Calu3 (cell line): ENCODE results near the gene ADARB1. TPM values are rescaled to one million over a fixed set of nuclear protein-coding genes. Genes with fewer than 3 reads are reported as not detected.

Source experiments
- BruUV-seq: library from RNA; stranded (reverse); fragments of 400-500 nt; replicated peaks from 2 replicates; lab custom pipeline; 2021; lab: Mats Ljungman, UMichigan
- CTCF ChIA-PET: fragments of 300-600 bp; sonication (Branson Sonifier 250); formaldehyde crosslinking; loops from one replicate; lab custom pipeline; 2022; ENCODE audit warnings: antibody characterized with exemption; lab: Charles Lee
- DNase-seq: peaks from one replicate; pipeline ENCODE4 v3.0.0; 2022
- H3K27ac Mint-ChIP-seq: one replicate; pipeline ENCODE4 v1.8.0; 2022; ENCODE audit warnings: mixed read lengths; ENCODE audit not compliant: unreplicated experiment
- H3K27me3 Mint-ChIP-seq: one replicate; pipeline ENCODE4 v1.8.0; 2022; ENCODE audit warnings: mixed read lengths; ENCODE audit not compliant: unreplicated experiment
- H3K36me3 Mint-ChIP-seq: one replicate; pipeline ENCODE4 v1.8.0; 2022; ENCODE audit warnings: mild to moderate bottlenecking, moderate library complexity, mixed read lengths; ENCODE audit not compliant: insufficient read depth, unreplicated experiment
- H3K4me1 Mint-ChIP-seq: one replicate; pipeline ENCODE4 v1.8.0; 2022; ENCODE audit warnings: mild to moderate bottlenecking, low read depth, mixed read lengths; ENCODE audit not compliant: unreplicated experiment
- H3K4me3 Mint-ChIP-seq: one replicate; pipeline ENCODE4 v1.8.0; 2022; ENCODE audit warnings: mild to moderate bottlenecking, low read depth, moderate library complexity, mixed read lengths; ENCODE audit not compliant: unreplicated experiment
- H3K9me3 Mint-ChIP-seq: one replicate; pipeline ENCODE4 v1.8.0; 2022; ENCODE audit warnings: low read depth, mixed read lengths; ENCODE audit not compliant: unreplicated experiment
- intact Hi-C: fragments of 100-400 bp; cut with micrococcal nuclease; formaldehyde crosslinking; loops from one replicate; pipeline ENCODE4 v1.10.0; 2022; ENCODE audit not compliant: unreplicated experiment
- total RNA-seq: library from RNA; stranded (reverse); gene quantifications from 2 replicates; pipeline ENCODE4 v1.2.3, GENCODE V29; 2022
- TF ChIP-seq, protein P1 (sequence below): fragments of 200-600 bp; IDR thresholded peaks from one replicate; pipeline ENCODE4 v1.8.0; 2022; ENCODE audit warnings: antibody characterized with exemption; ENCODE audit not compliant: unreplicated experiment

Gene ADARB1
- total RNA-seq, 1 experiment from 2014 or later, result 2.8 TPM

DNA sequence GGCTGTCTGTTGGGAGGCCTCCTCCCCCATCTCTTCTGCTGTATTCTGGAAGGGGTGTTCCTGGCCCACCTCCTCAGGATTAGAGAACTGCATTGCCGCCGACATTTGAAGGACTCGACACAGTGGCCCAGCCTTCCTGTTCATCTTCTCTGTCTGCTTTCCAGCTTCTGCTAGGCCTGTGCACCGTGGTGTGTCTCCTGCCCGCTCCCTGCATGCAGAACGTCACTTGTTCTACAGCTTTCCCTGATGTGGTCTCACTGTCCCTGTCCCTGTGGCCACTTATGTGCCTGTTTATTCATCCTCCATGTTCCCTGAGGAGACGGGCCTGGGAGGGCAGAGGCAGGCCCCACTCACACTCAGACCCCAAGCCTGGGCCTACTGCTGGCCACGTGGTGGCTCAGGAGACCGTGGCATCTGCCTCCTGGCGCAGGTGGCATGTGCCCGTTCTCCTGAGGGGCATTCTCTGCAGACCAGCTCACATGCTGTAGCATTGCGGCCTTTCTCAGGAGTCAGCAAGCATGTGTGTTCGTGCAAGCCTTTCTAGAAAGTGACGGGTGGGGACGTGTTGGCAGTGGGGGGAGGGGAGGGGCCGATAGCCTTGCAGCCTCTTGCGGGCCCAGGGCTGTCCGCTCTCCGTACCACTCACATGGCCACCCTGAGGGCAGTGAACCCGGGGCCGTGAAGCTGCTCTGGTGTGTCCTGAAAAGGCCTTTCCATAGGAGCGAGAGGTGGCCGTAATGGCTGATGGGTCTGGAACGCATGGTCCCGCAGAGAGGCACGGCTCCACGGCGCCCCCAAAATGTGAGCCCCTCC is 177.5 kb downstream of the ADARB1 start:
- H3K9me3 Mint-ChIP-seq, result no peaks in the 10 kb centered on the region
- peaks cover 62% of the 10 kb centered on the region for H3K27me3 Mint-ChIP-seq
- no peak overlapping the region for H3K27ac Mint-ChIP-seq
- DNase-seq, result no peak
- no peaks in the 10 kb centered on the region for H3K36me3 Mint-ChIP-seq
- intact Hi-C loops, result no loop called here
- H3K4me1 Mint-ChIP-seq, result no peaks in the 10 kb centered on the region
- no peak overlapping the region for H3K4me3 Mint-ChIP-seq
- TF ChIP-seq, protein P1, sequence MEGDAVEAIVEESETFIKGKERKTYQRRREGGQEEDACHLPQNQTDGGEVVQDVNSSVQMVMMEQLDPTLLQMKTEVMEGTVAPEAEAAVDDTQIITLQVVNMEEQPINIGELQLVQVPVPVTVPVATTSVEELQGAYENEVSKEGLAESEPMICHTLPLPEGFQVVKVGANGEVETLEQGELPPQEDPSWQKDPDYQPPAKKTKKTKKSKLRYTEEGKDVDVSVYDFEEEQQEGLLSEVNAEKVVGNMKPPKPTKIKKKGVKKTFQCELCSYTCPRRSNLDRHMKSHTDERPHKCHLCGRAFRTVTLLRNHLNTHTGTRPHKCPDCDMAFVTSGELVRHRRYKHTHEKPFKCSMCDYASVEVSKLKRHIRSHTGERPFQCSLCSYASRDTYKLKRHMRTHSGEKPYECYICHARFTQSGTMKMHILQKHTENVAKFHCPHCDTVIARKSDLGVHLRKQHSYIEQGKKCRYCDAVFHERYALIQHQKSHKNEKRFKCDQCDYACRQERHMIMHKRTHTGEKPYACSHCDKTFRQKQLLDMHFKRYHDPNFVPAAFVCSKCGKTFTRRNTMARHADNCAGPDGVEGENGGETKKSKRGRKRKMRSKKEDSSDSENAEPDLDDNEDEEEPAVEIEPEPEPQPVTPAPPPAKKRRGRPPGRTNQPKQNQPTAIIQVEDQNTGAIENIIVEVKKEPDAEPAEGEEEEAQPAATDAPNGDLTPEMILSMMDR, result no peak
- CTCF ChIA-PET, result no interaction called here
- no TSS peak for BruUV-seq

DNA sequence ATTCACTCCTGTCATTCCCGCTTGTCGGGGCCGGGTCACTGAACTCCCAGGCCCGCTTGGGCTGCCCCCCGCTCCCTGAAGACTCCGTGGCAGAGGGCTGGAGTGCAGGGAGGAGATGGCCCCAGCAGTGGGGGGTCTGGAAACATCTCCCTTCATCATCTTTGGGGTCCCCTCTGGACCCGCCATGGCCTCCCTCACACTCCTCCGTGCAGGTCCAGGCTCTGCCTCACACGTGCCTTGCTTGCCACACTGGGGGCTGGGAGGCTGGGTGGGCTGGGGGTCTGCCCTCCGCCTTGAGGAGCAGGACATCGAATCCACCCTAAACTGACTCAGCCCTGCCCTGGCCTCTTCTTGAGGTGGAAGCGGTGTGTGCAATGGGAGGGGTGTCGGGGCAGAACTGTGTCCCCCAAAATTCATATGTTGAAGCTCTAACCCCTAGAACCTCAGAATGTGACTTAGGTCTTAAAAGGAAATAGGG is 178.1 kb downstream of the ADARB1 start:
- TF ChIP-seq, protein P1, result no peak
- H3K36me3 Mint-ChIP-seq, result no peaks in the 10 kb centered on the region
- no peak overlapping the region for H3K27ac Mint-ChIP-seq
- no peaks in the 10 kb centered on the region for H3K9me3 Mint-ChIP-seq
- H3K4me3 Mint-ChIP-seq, result no peak overlapping the region
- DNase-seq, result no peak
- CTCF ChIA-PET, result no interaction called here
- intact Hi-C loops, result no loop called here
- no peaks in the 10 kb centered on the region for H3K4me1 Mint-ChIP-seq
- BruUV-seq, result no TSS peak
- peaks cover 62% of the 10 kb centered on the region for H3K27me3 Mint-ChIP-seq

DNA sequence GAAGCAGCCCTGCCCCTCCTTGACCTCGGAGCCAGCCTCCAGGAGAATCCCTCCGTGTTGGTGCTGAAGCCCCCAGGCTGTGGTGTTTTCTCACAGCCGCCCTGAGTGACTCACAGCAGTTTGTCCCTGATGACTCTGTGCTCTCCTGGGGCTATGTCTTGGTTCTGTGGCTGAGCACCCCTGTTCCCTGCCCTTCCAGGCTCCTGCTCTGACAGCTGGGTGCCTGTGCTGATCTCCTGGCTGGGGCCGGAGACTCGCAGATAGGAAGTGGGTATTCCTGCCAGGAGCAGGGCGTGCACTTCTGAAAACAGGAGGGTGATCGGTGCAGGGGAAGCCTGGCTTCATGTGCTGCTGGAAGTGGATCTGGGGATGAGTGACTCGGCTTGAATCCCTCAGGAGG is 178.8 kb downstream of the ADARB1 start:
- no peak for DNase-seq
- Mint-ChIP-seq H3K36me3 (no peaks in the 10 kb centered on the region), H3K4me3 (no peak overlapping the region), H3K27me3 (peaks cover 58% of the 10 kb centered on the region), H3K4me1 (no peaks in the 10 kb centered on the region), H3K9me3 (no peaks in the 10 kb centered on the region), H3K27ac (no peak overlapping the region)
- CTCF ChIA-PET, result no interaction called here
- BruUV-seq, result no TSS peak
- intact Hi-C loops, result no loop called here
- TF ChIP-seq, protein P1, result no peak

DNA sequence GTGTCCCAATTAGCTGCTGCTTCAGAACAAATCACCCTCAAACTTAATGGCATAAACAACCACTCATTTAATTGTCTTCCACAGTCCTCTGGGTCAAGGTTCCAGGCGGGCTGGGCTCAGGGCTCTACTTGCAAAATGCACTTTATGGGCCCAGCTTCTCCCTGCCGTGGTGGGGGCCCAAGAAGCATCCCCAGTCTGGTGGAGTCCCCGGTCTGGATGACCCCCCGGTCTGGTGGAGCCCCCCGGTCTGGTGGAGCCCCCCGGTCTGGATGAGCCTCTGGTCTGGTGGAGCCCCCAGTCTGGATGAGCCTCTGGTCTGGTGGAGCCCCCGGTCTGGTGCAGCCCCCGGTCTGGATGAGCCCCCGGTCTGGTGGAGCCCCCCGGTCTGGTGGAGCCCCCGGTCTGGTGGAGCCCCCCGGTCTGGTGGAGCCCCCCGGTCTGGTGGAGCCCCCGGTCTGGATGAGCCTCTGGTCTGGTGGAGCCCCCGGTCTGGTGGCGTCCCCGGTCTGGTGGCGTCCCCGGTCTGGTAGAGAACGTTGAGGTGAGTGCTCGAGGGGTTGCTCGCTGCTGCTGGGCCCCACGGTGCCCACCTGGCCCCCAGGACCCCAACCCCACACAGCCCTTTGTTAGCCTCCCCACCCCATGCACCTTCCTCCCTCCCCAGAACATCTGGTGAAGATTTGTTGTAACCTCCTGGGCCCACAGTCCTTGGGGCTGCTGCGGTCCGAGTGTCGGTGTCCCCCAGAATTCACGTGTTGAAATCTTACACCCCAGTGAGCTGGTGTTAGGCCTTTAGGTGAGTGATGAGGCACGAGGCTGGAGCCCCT is 179.5 kb downstream of the ADARB1 start:
- CTCF ChIA-PET, result no interaction called here

More for the DNA sequence above, 179.5 kb downstream of the ADARB1 start:
- Mint-ChIP-seq H3K27ac (no peak overlapping the region), H3K27me3 (peaks cover 52% of the 10 kb centered on the region), H3K36me3 (no peaks in the 10 kb centered on the region), H3K4me3 (no peak overlapping the region), H3K9me3 (no peaks in the 10 kb centered on the region), H3K4me1 (no peaks in the 10 kb centered on the region)
- BruUV-seq, result no TSS peak
- intact Hi-C loops, result no loop called here
- no peak for DNase-seq
- TF ChIP-seq, protein P1, result no peak
